GM12892 (cell line): ENCODE results near the gene B4GALT3.
A peak's percentile ranks its signal among the peaks of the same experiment; 100 is the strongest.

Source experiments
- DNase-seq: peaks from one replicate; pipeline ENCODE4 v3.0.0; 2011; ENCODE audit not compliant: insufficient read length
- FAIRE-seq: peaks from 2 replicates; lab custom pipeline; 2011; peaks lifted over from hg19 to GRCh38; lab: Jason Lieb, UNC
- POLR2A ChIP-seq: IDR thresholded peaks from 2 replicates; pipeline ENCODE4 v1.6.1; 2011; ENCODE audit warnings: low read depth, low read length, control low read depth
- POLR2AphosphoS5 ChIP-seq: IDR thresholded peaks from 2 replicates; pipeline ENCODE4 v1.6.1; 2011; ENCODE audit warnings: low read depth, low read length, control low read depth
- TAF1 ChIP-seq: IDR thresholded peaks from 2 replicates; pipeline ENCODE4 v1.6.1; 2011; ENCODE audit warnings: low read depth, mild to moderate bottlenecking, control low read depth, low read length, borderline replicate concordance

The B4GALT3 gene

DNA sequence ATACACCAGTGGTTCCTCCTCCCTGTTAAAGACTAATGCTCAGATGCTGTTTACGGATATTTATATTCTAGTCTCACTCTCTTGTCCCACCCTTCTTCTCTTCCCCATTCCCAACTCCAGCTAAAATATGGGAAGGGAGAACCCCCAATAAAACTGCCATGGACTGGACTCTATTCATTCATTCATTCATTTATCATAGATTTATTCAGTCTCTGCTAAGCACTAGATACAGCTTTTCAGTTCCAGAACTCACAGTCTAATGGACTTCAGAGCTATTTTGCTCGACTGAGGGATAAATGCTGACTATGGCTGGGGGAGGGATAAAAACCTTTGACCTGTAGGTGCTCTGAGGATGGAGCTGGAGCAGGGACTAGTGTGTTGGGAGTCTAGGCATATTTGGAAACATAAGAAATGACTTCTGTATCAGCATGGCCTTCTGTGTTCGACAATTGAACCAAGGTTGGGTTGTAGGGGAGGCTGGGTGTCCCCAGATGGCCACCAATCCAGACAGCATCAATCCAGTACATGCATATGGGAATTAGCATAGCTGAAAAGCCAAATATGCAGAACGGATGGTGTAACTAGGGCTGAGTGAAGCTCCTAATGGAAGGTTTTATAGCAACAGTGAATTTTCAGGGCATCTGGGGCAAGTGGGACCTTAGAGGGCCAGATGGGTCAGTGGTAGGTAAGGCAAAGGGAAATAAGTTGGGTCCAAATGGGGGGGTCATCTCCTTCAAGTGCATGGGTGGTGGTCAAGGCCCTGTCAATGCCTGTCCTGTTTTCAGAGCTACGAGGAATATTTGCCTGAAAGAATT is 42.0 kb upstream of the B4GALT3 start:
- DNase-seq: no peak
- TF ChIP-seq TAF1 (no peak), POLR2A (no peak), POLR2AphosphoS5 (no peak)
- no peak for FAIRE-seq

DNA sequence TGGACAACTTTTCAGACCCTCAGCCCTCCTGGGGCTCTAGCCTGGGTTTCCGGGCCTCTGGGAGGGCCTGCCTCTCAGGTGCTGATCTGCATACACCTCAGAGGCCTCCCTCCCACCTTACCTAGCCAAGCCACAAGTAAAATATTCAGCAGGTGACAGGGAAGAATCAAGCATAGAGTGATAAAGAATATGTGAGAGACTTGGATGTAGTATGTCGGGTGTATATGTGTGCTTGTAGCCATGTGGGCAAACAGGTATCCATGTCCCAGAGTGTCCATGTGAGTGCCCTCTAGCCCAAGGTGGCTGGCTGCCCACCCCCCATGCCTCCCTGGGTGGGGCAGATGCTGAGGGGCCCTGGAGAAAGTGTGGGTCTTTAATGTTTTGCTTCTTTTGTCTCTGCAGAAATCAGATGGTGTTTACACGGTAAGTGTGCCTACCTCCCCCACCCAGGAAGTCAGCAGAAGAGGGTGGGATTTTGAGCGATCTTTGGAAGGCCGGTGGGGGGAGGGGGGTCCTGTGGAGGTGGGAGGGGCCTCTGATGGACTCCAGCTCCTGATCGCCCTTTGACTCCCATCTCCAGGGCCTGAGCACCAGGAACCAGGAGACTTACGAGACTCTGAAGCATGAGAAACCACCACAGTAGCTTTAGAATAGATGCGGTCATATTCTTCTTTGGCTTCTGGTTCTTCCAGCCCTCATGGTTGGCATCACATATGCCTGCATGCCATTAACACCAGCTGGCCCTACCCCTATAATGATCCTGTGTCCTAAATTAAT is 41.2 kb upstream of the B4GALT3 start:
- TF ChIP-seq POLR2A: no peak
- no peak for TF ChIP-seq POLR2AphosphoS5
- TF ChIP-seq TAF1: no peak
- FAIRE-seq (no peak), DNase-seq (no peak)

- no peak for DNase-seq
- no peak for FAIRE-seq
- no peak for TF ChIP-seq POLR2A
- TF ChIP-seq TAF1: no peak
- no peak for TF ChIP-seq POLR2AphosphoS5
These were observed 40.5 kb upstream of the B4GALT3 start for GRCh38 chr1:161217831-161218230.

GRCh38 chr1:161216945-161217712 is 39.8 kb upstream of the B4GALT3 start:
- FAIRE-seq (peak; percentile 78), DNase-seq (no peak)
- TF ChIP-seq TAF1 (no peak), POLR2A (no peak), POLR2AphosphoS5 (no peak)

DNA sequence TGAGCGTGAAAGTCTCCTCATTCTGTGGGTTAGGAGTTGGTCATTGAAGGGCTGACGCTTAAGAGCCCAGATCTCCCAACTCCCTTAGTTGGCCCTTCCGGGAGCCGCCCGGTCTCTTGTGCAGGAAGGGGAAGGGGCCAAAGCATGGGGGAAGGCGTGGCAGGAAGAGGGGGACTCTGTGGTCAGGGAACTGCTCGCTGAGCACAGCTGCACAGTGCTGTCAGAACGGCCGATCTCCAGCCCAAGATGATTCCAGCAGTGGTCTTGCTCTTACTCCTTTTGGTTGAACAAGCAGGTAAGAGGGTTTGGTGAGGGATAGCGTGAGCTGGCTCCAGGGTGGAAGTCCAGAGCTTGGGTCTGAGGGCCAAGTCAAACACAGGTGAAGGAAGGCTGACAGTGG is 37.8 kb upstream of the B4GALT3 start, which contains the start of gene FCER1G:
Gene FCER1G, plus strand, starts transcription at position 220 of the 400 bp plus-strand sequence. Its CDS starts 27 bp downstream, at position 247.
- no peak for FAIRE-seq
- 0 out of 2 replicates have a peak, but pooled peaks have one; percentile 23 for TF ChIP-seq POLR2A
- no peak for TF ChIP-seq POLR2AphosphoS5
- DNase-seq: no peak

GRCh38 chr1:161214369-161214768 is 37.1 kb upstream of the B4GALT3 start:
- TF ChIP-seq POLR2AphosphoS5: no peak
- no peak for TF ChIP-seq POLR2A
- no peak for TF ChIP-seq TAF1
- FAIRE-seq: no peak
- DNase-seq: no peak

DNA sequence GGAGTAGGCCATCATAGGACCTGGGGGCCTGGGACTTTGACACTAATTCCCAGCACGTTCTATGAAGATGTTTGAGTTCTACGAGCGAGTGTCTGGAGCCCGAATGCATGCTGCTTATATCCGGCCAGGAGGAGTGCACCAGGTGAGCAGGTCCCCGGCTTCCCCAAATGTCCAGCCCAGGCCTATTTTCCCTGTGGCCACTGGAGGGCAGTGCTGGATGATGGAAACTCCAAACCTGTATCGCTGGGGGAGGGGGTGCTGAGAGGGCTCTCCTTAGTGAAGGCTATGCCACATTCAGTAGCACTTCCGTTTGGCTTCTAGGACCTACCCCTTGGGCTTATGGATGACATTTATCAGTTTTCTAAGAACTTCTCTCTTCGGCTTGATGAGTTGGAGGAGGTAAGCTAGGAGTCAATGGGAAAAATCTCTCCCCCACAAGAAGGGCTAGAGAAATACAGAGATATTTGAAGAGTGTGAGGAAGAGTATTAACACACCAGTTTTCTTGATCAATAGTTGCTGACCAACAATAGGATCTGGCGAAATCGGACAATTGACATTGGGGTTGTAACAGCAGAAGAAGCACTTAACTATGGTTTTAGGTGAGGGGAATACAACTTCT is 32.6 kb upstream of the B4GALT3 start:
- DNase-seq: peak; percentile 55
- TF ChIP-seq TAF1 (no peak), POLR2A (no peak), POLR2AphosphoS5 (no peak)
- peak; percentile 77 for FAIRE-seq

DNA sequence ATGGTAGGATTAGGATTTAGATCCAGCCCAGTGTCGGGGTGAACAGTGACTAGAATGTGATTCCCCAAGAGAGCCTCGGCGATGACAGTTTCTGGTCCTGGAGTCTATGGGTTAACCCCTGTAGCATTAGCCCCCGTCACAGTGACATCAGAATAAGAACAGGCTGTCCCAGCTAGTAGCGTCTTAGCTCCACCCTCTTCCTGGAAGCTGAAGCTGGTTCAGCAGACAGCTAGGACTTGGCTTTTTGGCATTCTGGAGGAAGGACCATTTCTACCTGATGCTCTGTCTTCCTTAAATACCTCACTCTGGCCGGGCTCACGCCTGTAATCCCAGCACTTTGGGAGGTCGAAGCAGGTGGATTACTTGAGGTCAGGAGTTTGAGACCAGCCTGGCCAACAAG is 29.9 kb upstream of the B4GALT3 start:
- DNase-seq: no peak
- no peak for FAIRE-seq
- TF ChIP-seq POLR2A (no peak), POLR2AphosphoS5 (no peak), TAF1 (no peak)

DNA sequence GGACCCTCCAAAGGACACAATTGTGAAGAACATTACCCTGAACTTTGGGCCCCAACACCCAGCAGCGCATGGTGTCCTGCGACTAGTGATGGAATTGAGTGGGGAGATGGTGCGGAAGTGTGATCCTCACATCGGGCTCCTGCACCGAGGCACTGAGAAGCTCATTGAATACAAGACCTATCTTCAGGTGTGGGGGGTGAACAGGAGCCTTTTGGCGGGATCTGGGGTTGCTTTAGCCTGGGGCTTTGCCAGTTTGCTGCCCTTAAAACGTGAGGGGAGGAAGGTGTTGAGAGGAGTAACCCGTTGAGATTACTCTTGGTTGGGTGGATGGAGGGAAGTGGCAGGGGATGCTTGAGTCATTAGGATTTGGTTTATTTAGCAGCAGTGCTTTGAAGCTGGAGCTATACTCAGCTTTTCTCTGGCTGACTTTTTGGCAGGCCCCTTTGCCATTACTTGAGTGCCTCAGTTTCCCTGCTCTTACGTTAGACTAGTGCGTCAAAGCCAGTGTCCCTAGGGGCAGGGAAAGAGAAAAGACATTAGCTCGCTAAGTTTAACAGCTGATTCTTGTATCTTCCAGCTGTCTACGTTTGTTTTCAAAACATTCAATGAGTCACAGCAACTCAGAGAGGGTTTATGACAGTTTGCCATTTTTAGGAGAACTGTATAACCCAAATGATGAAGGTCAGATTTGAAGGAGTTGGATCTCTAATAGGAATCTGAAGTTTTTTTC is 29.3 kb upstream of the B4GALT3 start:
- FAIRE-seq (no peak), DNase-seq (no peak)
- TF ChIP-seq POLR2A: no peak
- no peak for TF ChIP-seq POLR2AphosphoS5
- no peak for TF ChIP-seq TAF1

DNA sequence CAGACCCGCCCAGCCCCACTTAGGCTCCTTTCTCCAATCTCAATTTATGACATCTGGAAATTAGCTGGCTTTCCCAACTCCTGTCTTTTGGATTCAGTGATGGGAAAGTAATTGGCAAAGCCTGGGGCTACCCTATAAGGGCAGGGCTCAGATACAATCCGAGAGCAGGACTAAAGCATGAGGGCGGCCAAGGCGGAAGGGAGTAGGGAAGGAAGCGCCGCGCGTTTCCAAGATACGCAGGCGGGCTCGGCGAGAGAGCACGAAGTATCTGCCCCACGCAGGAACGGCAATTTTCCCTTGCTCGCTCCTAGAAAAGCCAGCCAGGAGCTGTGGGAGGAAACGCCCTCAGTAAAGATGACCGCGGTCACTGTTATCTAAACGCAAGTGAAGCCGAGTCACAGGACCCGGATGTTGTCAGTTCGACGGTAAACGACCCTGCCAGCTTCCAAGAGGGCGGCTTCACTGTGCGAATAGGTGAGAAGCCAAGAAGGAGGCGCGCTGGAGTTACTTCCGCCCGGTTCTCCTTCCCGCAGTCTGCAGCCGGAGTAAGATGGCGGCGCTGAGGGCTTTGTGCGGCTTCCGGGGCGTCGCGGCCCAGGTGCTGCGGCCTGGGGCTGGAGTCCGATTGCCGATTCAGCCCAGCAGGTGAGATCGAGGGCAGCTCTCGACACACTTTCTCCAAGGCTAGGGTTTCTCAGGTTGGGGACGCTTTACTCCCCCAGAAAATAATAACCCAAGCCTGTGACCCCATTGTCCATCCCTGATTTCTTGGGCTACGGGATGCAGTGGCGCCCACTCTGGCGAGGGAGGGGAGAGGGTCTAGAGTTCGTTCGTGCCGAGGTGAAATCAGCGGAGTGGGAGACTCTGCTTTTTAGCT is 24.8 kb upstream of the B4GALT3 start, which contains the start of gene NDUFS2:
Gene NDUFS2, plus strand, starts transcription at position 532 of the 877 bp plus-strand sequence. Its CDS starts 19 bp downstream, at position 551.
- FAIRE-seq (peak; percentile 96), DNase-seq (peak; percentile 93)
- TF ChIP-seq POLR2AphosphoS5 (peak; percentile 81), POLR2A (peak; percentile 95), TAF1 (peak; percentile 97)
